HepG2 (cell line): ENCODE measurements around the gene ADGRL3. TPM values are rescaled to one million over a fixed set of nuclear protein-coding genes. Genes with fewer than 3 reads are reported as not detected.

Experiments used
- ATAC-seq: fragments of 200-7000 bp; cut with Tn5 transposase; 3 replicates; pipeline ENCODE4 v1.9.1; 2020; ENCODE audit warnings: mild to moderate bottlenecking, moderate library complexity
- BruUV-seq: library from RNA; stranded (reverse); fragments of 400-500 nt; replicated peaks from 2 replicates; lab custom pipeline; 2021; lab: Mats Ljungman, UMichigan
- CTCF ChIA-PET: fragments of 300-600 bp; formaldehyde crosslinking; extraction: SDS; loops from one replicate; lab custom pipeline; 2021; ENCODE audit warnings: low total read pairs, inconsistent platforms, low intra/inter-chr PET ratio; lab: Yijun Ruan, JAX
- POLR2A ChIA-PET: fragments of 350-600 bp; sonication (Branson Sonifier 250); formaldehyde crosslinking; loops from one replicate; lab custom pipeline; 2020; ENCODE audit warnings: antibody characterized with exemption, inconsistent platforms; lab: Yijun Ruan, JAX
- DNase-seq: peaks from one replicate; pipeline ENCODE4 v3.0.0-alpha.2; 2015; ENCODE audit warnings: low spot score
- FAIRE-seq: peaks from 3 replicates; lab custom pipeline; 2011; peaks lifted over from hg19 to GRCh38; lab: Jason Lieb, UNC
- H2AFZ ChIP-seq: one replicate; pipeline ENCODE4 v1.6.1; 2011; ENCODE audit warnings: low read length, inconsistent platforms
- H3K27ac ChIP-seq: fragments of 300-600 bp; 3 replicates; pipeline ENCODE4 v1.8.0; 2011; ENCODE audit warnings: mixed run types, mild to moderate bottlenecking, mixed read lengths, low read length, inconsistent platforms; ENCODE audit not compliant: insufficient read depth; ENCODE audit errors: extremely low read length
- H3K27me3 ChIP-seq, 2 experiments: fragments of 200-600 bp in 1 of 2; 2 replicates in 1 of 2; 3 replicates in 1 of 2; pipeline versions ENCODE4 v1.6.0 to v1.8.0; 2011; ENCODE audit warnings: low read length in 2 of 2, mild to moderate bottlenecking in 2 of 2, moderate library complexity in 2 of 2, inconsistent platforms in 1 of 2; ENCODE audit not compliant: insufficient read depth in 2 of 2, control insufficient read depth in 1 of 2
- H3K36me3 ChIP-seq, 2 experiments: fragments of 200-600 bp in 1 of 2; replicated peaks in 1 of 2; 2 replicates in 1 of 2; 3 replicates in 1 of 2; pipeline versions ENCODE4 v1.5.1 to v1.8.0; 2011; ENCODE audit warnings: low read length in 2 of 2, inconsistent platforms in 1 of 2; ENCODE audit not compliant: insufficient read depth in 2 of 2, control insufficient read depth in 1 of 2
- H3K4me1 ChIP-seq: 2 replicates; pipeline ENCODE4 v1.5.1; 2012; ENCODE audit warnings: low read length, inconsistent platforms; ENCODE audit not compliant: insufficient read depth
- H3K4me2 ChIP-seq: 2 replicates; pipeline ENCODE4 v1.6.0; 2011; ENCODE audit warnings: low read depth, low read length, inconsistent platforms
- H3K4me3 ChIP-seq, 3 experiments: fragments of 200-600 bp in 1 of 3; sonication (generic), shearing (Covaris generic) in 1 of 3; replicated peaks in 1 of 3; 2 replicates each; pipeline ENCODE4 v1.5.1; 2011 to 2016; ENCODE audit warnings: low read length in 3 of 3, inconsistent platforms in 2 of 3, low read depth in 2 of 3, mild to moderate bottlenecking in 2 of 3, control low read depth in 1 of 3, mixed read lengths in 1 of 3; ENCODE audit not compliant: insufficient read depth in 1 of 3
- H3K79me2 ChIP-seq: one replicate; pipeline ENCODE4 v1.6.1; 2011; ENCODE audit warnings: low read length, inconsistent platforms; ENCODE audit not compliant: insufficient read depth
- H3K9ac ChIP-seq: 2 replicates; pipeline ENCODE4 v1.6.0; 2011; ENCODE audit warnings: mild to moderate bottlenecking, low read depth, low read length, inconsistent platforms; ENCODE audit not compliant: insufficient read depth
- H3K9me3 ChIP-seq: 2 replicates; pipeline ENCODE4 v1.5.1; 2012; ENCODE audit warnings: mild to moderate bottlenecking, low read length
- H4K20me1 ChIP-seq: 2 replicates; pipeline ENCODE4 v1.6.0; 2011; ENCODE audit warnings: inconsistent platforms, mild to moderate bottlenecking, low read length, moderate library complexity; ENCODE audit not compliant: insufficient read depth
- ATF2 ChIP-seq: sonication (generic); formaldehyde crosslinking; IDR thresholded peaks from 2 replicates; pipeline ENCODE4 v1.4.0; 2020; ENCODE audit warnings: missing genetic modification reagents
- CREM ChIP-seq, 2 experiments: sonication (generic) in 1 of 2; formaldehyde crosslinking in 1 of 2; IDR thresholded peaks; 2 replicates each; pipeline versions ENCODE4 v1.4.0 to v1.6.1; 2016 to 2020; ENCODE audit warnings: antibody characterized with exemption in 1 of 2, mild to moderate bottlenecking in 1 of 2, missing genetic modification reagents in 1 of 2
- FOXP1 ChIP-seq, 2 experiments: fragments of 450-650 bp in 1 of 2; IDR thresholded peaks; 2 replicates each; pipeline ENCODE4 v1.6.1; 2017 to 2018; ENCODE audit warnings: antibody characterized with exemption in 1 of 2
- HMG20A ChIP-seq: IDR thresholded peaks from 2 replicates; pipeline ENCODE4 v1.6.1; 2016; ENCODE audit warnings: borderline replicate concordance
- KDM5B ChIP-seq: sonication (generic); formaldehyde crosslinking; IDR thresholded peaks from 2 replicates; pipeline ENCODE4 v1.4.0; 2020; ENCODE audit warnings: missing genetic modification reagents, mild to moderate bottlenecking, borderline replicate concordance
- SNAPC2 ChIP-seq: sonication (generic); formaldehyde crosslinking; IDR thresholded peaks from 2 replicates; pipeline ENCODE4 v1.8.1; 2022; ENCODE audit warnings: mild to moderate bottlenecking, missing genetic modification reagents
- TARDBP ChIP-seq: sonication (generic); formaldehyde crosslinking; IDR thresholded peaks from 2 replicates; pipeline ENCODE4 v1.8.0; 2022; ENCODE audit warnings: mild to moderate bottlenecking, missing genetic modification reagents
- TOPORS ChIP-seq: sonication (generic); formaldehyde crosslinking; IDR thresholded peaks from 2 replicates; pipeline ENCODE4 v1.8.0; 2023; ENCODE audit warnings: mild to moderate bottlenecking, missing genetic modification reagents
- YY1 ChIP-seq: IDR thresholded peaks from 2 replicates; pipeline ENCODE4 v1.6.1; 2011; ENCODE audit warnings: low read length, low read depth, moderate library complexity, mild to moderate bottlenecking; ENCODE audit not compliant: insufficient read depth, insufficient replicate concordance
- ZBTB38 ChIP-seq: sonication (generic); formaldehyde crosslinking; IDR thresholded peaks from 2 replicates; pipeline ENCODE4 v1.5.1; 2020; ENCODE audit warnings: mild to moderate bottlenecking, missing genetic modification reagents
- ZGPAT ChIP-seq: IDR thresholded peaks from 2 replicates; pipeline ENCODE4 v1.6.1; 2016; ENCODE audit warnings: mild to moderate bottlenecking
- ZNF160 ChIP-seq: sonication (generic); formaldehyde crosslinking; IDR thresholded peaks from 2 replicates; pipeline ENCODE4 v1.8.0; 2022; ENCODE audit warnings: mild to moderate bottlenecking, inconsistent platforms, missing genetic modification reagents
- ZNF296 ChIP-seq: sonication (generic); formaldehyde crosslinking; conservative IDR thresholded peaks from 2 replicates; pipeline ENCODE4 v1.5.0; 2020; ENCODE audit warnings: mild to moderate bottlenecking, missing genetic modification reagents
- ZNF709 ChIP-seq: sonication (generic); formaldehyde crosslinking; IDR thresholded peaks from 2 replicates; pipeline ENCODE4 v1.5.0; 2020; ENCODE audit warnings: mild to moderate bottlenecking, missing genetic modification reagents
- WGBS: methylation state at CpG from one replicate; pipeline ENCODE4 v1.1.6; 2017; ENCODE audit warnings: low lambda C conversion rate; 5-methylcytosine and 5-hydroxymethylcytosine counted together
- in situ Hi-C: cut with HindIII; loops from 2 replicates; pipeline ENCODE4 v1.10.0; 2017; ENCODE audit warnings: low pct_unique_long_range_greater_than_20kb; ENCODE audit not compliant: extremely low pct_ligation_motif_present
- intact Hi-C: fragments of 100-400 bp; cut with micrococcal nuclease; formaldehyde crosslinking; loops from one replicate; pipeline ENCODE4 v1.10.0; 2022; ENCODE audit not compliant: unreplicated experiment
- polyA plus RNA-seq, 8 experiments: library from polyadenylated mRNA; depleted of rRNA in 3 of 8; stranded (reverse) in 7 of 8; unstranded in 1 of 8; fragments of >200 nt; fragmentation: Illumina TruSeq in 4 of 8; extraction: Trizol in 4 of 8; gene quantifications; 2 replicates each; pipeline versions ENCODE4 v1.2.1 to v1.2.3, GENCODE V29; 2011 to 2016; ENCODE audit warnings: low read depth in 4 of 8, missing spikeins in 1 of 8, mixed read lengths in 1 of 8; ENCODE audit not compliant: insufficient read depth in 1 of 8
- total RNA-seq, 5 experiments: library from RNA; depleted of rRNA; stranded (reverse); fragments of >200 nt; fragmentation: Illumina TruSeq; extraction: Trizol; gene quantifications; 2 replicates each; pipeline ENCODE4 v1.2.3, GENCODE V29; 2016; ENCODE audit warnings: low read depth in 1 of 5

The ADGRL3 gene
- total and polyA plus RNA-seq, 2 of the 13 experiments (the other 11 are each of a cell fraction or from before 2014, with no cell fraction given) = 0.04 to 0.05 TPM

- no peak for FAIRE-seq
- no peaks in the 10 kb centered on the region for H3K9me3 ChIP-seq
- POLR2A ChIA-PET = no interaction called here
These were observed 26.3 kb upstream of the ADGRL3 start for GRCh38 chr4:61173799-61174198.

More at GRCh38 chr4:61173799-61174198, 26.3 kb upstream of the ADGRL3 start:
- H3K27me3 ChIP-seq = no peaks in the 10 kb centered on the region
- H3K4me1 ChIP-seq = no peaks in the 10 kb centered on the region
- CTCF ChIA-PET = no interaction called here
- DNase-seq (no peak), ATAC-seq (no peak)
- no peak overlapping the region for H3K9ac ChIP-seq
- intact Hi-C loops = no loop called here
- no TSS peak for BruUV-seq
- TF ChIP-seq SNAPC2 (CRISPR knock-in tag) (no peak), KDM5B (CRISPR knock-in tag) (no peak), FOXP1 (IDR thresholded peaks at IDR 0.05) (no peak), FOXP1 (CRISPR knock-in tag; IDR thresholded peaks at IDR 0.05) (no peak), ZBTB38 (CRISPR knock-in tag) (no peak), ZGPAT (CRISPR knock-in tag) (no peak), ZNF709 (CRISPR knock-in tag) (no peak), YY1 (no peak), TOPORS (CRISPR knock-in tag) (no peak), ATF2 (CRISPR knock-in tag) (no peak), CREM (IDR thresholded peaks at IDR 0.05) (no peak), CREM (CRISPR knock-in tag; IDR thresholded peaks at IDR 0.05) (no peak), ZNF296 (no peak), TARDBP (no peak), ZNF160 (no peak), HMG20A (CRISPR knock-in tag) (no peak)
- in situ Hi-C loops = no loop called here
- H3K27ac ChIP-seq = no peak overlapping the region
- no peak overlapping the region for H3K4me2 ChIP-seq
- H3K4me3 ChIP-seq = no peak overlapping the region
- H4K20me1 ChIP-seq = no peaks in the 10 kb centered on the region
- WGBS = 0% methylated on average over 1 of the region's 1 CpG
- no peaks in the 10 kb centered on the region for H3K36me3 ChIP-seq
- H3K79me2 ChIP-seq = no peaks in the 10 kb centered on the region
- H2AFZ ChIP-seq = no peak overlapping the region
